Ovary (tissue), 9 donors: ENCODE results near the gene GAL. TPM values are rescaled to one million over a fixed set of nuclear protein-coding genes. Genes with fewer than 3 reads are reported as not detected.

Experiments
- DNase-seq, 5 donors: peaks; one replicate each; pipeline ENCODE4 v3.0.0-alpha.2; 2019 to 2020
- H3K27ac ChIP-seq, 2 donors: fragments of 200-600 bp; one replicate each; pipeline versions ENCODE4 v1.5.1 to v1.8.0; 2019 to 2022
- H3K27me3 ChIP-seq: fragments of 200-600 bp; one replicate; pipeline ENCODE4 v1.8.0; 2022
- H3K36me3 ChIP-seq: fragments of 200-600 bp; sonication (generic); one replicate; pipeline ENCODE4 v1.5.1; 2019
- H3K4me1 ChIP-seq: one replicate; pipeline ENCODE4 v1.8.1; 2013; ENCODE audit warnings: mild to moderate bottlenecking, moderate library complexity; ENCODE audit not compliant: insufficient read depth
- H3K4me3 ChIP-seq: fragments of 200-600 bp; sonication (generic); one replicate; pipeline ENCODE4 v1.5.1; 2017
- H3K9me3 ChIP-seq, 2 donors: fragments of 200-600 bp in 1 of 2; sonication (generic) in 1 of 2; one replicate each; pipeline versions ENCODE4 v1.5.1 to v1.8.1; 2013 to 2019; ENCODE audit warnings: mild to moderate bottlenecking in 1 of 2, moderate library complexity in 1 of 2
- EP300 ChIP-seq: sonication (generic); formaldehyde crosslinking; IDR thresholded peaks from one replicate; pipeline ENCODE4 v1.6.1; 2017; ENCODE audit warnings: antibody characterized with exemption
- POLR2A ChIP-seq: fragments of 450-650 bp; IDR thresholded peaks from one replicate; pipeline ENCODE4 v1.6.1; 2017; ENCODE audit warnings: antibody characterized with exemption, mild to moderate bottlenecking, moderate library complexity
- WGBS, 3 donors: extraction: QIAGEN DNeasy Blood & Tissue Kit in 1 of 3; methylation state at CpG; one replicate each; pipeline versions ENCODE4 v1.1.5 to v1.1.7; 2013 to 2017; 5-methylcytosine and 5-hydroxymethylcytosine counted together
- intact Hi-C, 4 donors: fragments of 100-400 bp; cut with DNase I; formaldehyde crosslinking; loops; one replicate each; pipeline versions ENCODE4 v1.11.0 to v1.15.1; 2022 to 2023
- polyA plus RNA-seq, 2 donors: library from polyadenylated mRNA; stranded (reverse); fragments of 200-250 nt in 1 of 2; fragments of 350-450 nt in 1 of 2; fragmentation: Illumina TruSeq in 1 of 2; extraction: RNeasy Lipid Tissue Mini Kit (QIAGEN cat#74804) in 1 of 2; gene quantifications; one replicate each; pipeline ENCODE4 v1.2.3, GENCODE V29; 2013 to 2014
- total RNA-seq, 7 donors: library from RNA; depleted of rRNA in 2 of 7; stranded (reverse); fragments of >200 nt in 2 of 7; fragmentation: NEBNext Ultra II Directional in 3 of 7; extraction: Animal tissue kit (Norgen Biotek cat#: 25700) in 3 of 7; gene quantifications; one replicate each; pipeline versions ENCODE4 v1.1.0 to v1.2.4, GENCODE V29; 2016 to 2023
- TF ChIP-seq, protein P1 (sequence below), 3 donors: fragments of 450-650 bp in 2 of 3; fragments of 200-600 bp in 1 of 3; IDR thresholded peaks; one replicate each; pipeline versions ENCODE4 v1.5.1 to v1.8.0; 2016 to 2022; ENCODE audit warnings: antibody characterized with exemption in 3 of 3, mild to moderate bottlenecking in 1 of 3
- donor health status: DM: no; HTN: no; CAD: no; lungs with moderate emphysema.
- donor health status: DM: no; HTN: no; CAD: no.
- donor health status: Bipolar disorder and iron deficiency.
- donor health status: DM: yes; HTN: yes; CAD: no.
- donor health status: DM: no; HTN: no; CAD: no.
- donor health status: DM: yes; HTN: yes; CAD: no.

The GAL gene
- total and polyA plus RNA-seq, 9 donors: 0.19 to 1.4 (median 0.36) TPM; not detected in 6

DNA sequence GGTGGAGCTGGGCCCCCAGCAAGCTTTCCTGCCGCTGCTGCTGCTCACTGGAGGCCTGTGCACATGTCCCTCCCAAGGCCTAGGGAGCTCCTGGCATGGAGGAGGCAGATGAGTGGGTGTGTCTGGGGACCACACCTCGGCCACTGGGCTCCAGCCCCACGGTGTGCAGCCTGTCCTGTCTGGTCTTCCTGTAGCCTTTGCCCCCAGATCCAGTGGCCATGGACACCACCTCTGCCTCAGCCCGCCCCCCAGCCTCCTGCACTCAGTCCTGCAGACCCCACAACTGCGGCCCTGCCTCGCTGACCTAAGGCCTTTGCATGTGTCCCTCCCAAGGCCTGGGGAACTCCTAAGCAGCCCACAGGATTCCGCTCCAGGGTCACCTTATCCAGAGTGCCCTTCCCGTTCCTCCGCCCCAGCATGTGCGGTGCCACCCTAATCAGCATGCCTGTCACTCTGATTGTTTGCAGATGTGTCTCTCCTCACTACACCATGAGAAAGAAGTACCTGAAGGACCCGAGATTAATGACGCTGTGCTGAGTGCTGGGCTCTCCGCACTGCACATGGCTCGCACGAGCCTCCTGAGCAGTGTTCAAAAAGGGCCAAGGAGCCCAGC lies 8.6 kb downstream of the GAL start:
- TF ChIP-seq EP300 (no peak), POLR2A (no peak)
- TF ChIP-seq, protein P1, sequence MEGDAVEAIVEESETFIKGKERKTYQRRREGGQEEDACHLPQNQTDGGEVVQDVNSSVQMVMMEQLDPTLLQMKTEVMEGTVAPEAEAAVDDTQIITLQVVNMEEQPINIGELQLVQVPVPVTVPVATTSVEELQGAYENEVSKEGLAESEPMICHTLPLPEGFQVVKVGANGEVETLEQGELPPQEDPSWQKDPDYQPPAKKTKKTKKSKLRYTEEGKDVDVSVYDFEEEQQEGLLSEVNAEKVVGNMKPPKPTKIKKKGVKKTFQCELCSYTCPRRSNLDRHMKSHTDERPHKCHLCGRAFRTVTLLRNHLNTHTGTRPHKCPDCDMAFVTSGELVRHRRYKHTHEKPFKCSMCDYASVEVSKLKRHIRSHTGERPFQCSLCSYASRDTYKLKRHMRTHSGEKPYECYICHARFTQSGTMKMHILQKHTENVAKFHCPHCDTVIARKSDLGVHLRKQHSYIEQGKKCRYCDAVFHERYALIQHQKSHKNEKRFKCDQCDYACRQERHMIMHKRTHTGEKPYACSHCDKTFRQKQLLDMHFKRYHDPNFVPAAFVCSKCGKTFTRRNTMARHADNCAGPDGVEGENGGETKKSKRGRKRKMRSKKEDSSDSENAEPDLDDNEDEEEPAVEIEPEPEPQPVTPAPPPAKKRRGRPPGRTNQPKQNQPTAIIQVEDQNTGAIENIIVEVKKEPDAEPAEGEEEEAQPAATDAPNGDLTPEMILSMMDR (IDR thresholded peaks at IDR 0.05): no peak
- Histone ChIP-seq H3K36me3 (no peaks in the 10 kb centered on the region), H3K4me1 (no peaks in the 10 kb centered on the region), H3K9me3 (no peaks in the 10 kb centered on the region), H3K27me3 (no peaks in the 10 kb centered on the region), H3K4me3 (no peak overlapping the region), H3K27ac (no peak overlapping the region)
- 66 to 71% (median 69%) methylated on average over 15 of the region's 15 CpGs for WGBS, 3 donors
- intact Hi-C loops: no loop called here
- DNase-seq: no peak

DNA sequence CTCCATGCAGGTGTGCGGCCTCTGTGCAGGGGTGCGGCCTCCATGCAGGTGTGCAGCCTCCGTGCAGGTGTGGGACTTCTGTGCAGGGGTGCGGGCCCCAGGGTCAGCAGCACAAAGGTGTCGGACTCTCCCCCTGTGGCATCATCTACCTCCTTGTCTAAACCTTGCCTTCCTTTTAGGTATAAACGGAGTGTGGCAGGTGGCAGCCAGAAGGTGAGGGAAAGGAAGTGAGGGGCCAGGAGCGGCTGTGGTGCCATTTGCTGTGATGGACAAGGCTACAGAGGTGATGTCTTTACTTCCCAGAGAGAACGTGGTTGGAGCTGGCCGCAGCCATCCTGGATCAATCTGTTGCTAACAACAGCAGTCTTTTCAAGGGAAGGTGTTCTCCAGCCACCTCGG lies 9.1 kb downstream of the GAL start:
- TF ChIP-seq POLR2A (no peak), EP300 (no peak)
- TF ChIP-seq, protein P1 (IDR thresholded peaks at IDR 0.05): no peak
- H3K27ac ChIP-seq: no peak overlapping the region
- no peak overlapping the region for H3K4me3 ChIP-seq
- no peaks in the 10 kb centered on the region for H3K4me1 ChIP-seq
- intact Hi-C loops: no loop called here
- no peaks in the 10 kb centered on the region for H3K36me3 ChIP-seq
- 84 to 88% (median 86%) methylated on average over 10 of the region's 10 CpGs for WGBS, 3 donors
- H3K9me3 ChIP-seq: no peaks in the 10 kb centered on the region
- no peaks in the 10 kb centered on the region for H3K27me3 ChIP-seq
- DNase-seq: no peak

DNA sequence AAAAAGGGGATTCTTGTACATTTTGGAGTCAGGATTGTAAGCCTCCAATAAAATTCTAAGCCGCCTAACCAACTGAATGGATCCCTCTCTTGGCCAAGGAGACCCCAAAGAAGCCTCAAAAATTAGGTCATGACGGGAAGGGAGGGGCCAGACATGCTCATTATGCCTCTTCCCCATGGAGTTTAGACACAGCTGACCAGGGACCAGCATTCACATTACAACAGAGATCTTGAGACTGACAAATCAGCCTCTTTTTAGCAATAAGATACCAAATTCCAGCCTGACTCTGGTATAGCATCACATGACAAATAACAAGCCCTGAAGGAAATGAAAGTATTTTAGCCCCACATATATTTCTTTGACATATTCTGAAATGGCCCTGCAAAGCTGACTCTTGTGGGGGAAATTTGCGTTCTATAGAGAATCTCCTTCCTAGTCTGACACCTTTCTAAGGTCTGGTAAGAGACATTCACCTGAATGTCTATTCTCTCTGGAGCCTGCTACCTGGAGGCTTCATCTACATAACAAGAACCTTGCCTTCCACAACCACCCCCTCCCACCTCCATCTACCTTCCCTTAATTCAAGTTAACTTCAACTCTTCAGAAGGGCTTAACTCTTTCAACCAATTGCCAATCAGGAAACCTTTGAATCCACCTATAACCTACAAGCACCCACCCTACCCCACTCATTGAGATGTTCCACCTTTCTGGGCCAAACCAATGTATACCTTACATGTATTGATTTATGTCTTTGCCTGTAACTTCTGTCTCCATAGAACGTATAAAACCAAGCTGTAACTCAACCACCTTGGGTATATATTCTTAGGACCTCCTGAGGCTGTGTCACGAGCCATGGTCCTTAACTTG lies 10.3 kb downstream of the GAL start:
- TF ChIP-seq POLR2A (no peak), EP300 (no peak)
- TF ChIP-seq, protein P1 (IDR thresholded peaks at IDR 0.05): no peak
- no peak for DNase-seq
- H3K4me1 ChIP-seq: no peaks in the 10 kb centered on the region
- 83 to 88% (median 85%) methylated on average over 5 of the region's 5 CpGs for WGBS, 3 donors
- no peaks in the 10 kb centered on the region for H3K27me3 ChIP-seq
- H3K9me3 ChIP-seq: no peaks in the 10 kb centered on the region
- H3K36me3 ChIP-seq: no peaks in the 10 kb centered on the region
- intact Hi-C loops: no loop called here
- no peak overlapping the region for H3K27ac ChIP-seq
- no peak overlapping the region for H3K4me3 ChIP-seq

DNA sequence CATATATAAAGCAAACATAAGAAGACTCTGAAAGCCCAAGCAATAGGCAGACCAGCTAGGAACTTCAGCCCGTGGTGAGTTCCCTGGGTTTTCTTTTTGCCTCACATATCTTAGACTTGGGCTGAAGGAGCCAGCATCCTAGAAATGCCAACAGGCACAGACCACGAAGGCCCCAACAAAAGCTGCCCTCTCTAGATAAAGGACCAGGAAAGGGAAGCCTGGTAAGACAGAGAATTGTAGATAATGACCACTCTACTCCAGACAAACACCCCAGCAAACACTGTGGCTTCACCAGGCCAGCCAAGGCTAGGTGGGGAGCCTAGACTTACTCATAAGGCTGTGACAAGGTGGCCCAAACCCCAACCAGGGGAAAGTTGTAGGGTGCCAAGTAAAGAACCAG lies 11.2 kb downstream of the GAL start:
- no peak for DNase-seq
- Histone ChIP-seq H3K27ac (no peak overlapping the region), H3K9me3 (no peaks in the 10 kb centered on the region), H3K27me3 (no peaks in the 10 kb centered on the region), H3K4me1 (no peaks in the 10 kb centered on the region), H3K4me3 (no peak overlapping the region), H3K36me3 (no peaks in the 10 kb centered on the region)
- TF ChIP-seq POLR2A (no peak), EP300 (no peak)
- TF ChIP-seq, protein P1 (IDR thresholded peaks at IDR 0.05): no peak
- intact Hi-C loops: no loop called here
- WGBS, 3 donors: 74 to 82% (median 77%) methylated on average over 2 of the region's 2 CpGs
